ENCODE measurements around the gene SP140L.
"Not testable (repeated sequence)": the region's sequence is repeated elsewhere in the genome, so short reads cannot be mapped to it uniquely, and the experiment has no call there.

The SP140L gene

GRCh38 chr2:230422149-230422548, 95.2 kb downstream of the SP140L start:
- H3K4me1 ChIP-seq (ENCODE audit: control insufficient read depth, insufficient read depth, low read length), result no peaks in the 10 kb centered on the region
- H3K36me3 ChIP-seq (ENCODE audit: control insufficient read depth, insufficient read depth, low read length), result no peaks in the 10 kb centered on the region
- no peaks in the 10 kb centered on the region for H3K9me3 ChIP-seq (ENCODE audit: control insufficient read depth, insufficient read depth, low read length)
- no peak overlapping the region for H3K9ac ChIP-seq (ENCODE audit: low read depth, low read length)
- no peak overlapping the region for H3K4me3 ChIP-seq (ENCODE audit: low read depth, low read length)
- no peak overlapping the region for H3K27ac ChIP-seq (ENCODE audit: low read depth, low read length)
- no peaks in the 10 kb centered on the region for H3K27me3 ChIP-seq (ENCODE audit: control insufficient read depth, insufficient read depth, low read length)

DNA sequence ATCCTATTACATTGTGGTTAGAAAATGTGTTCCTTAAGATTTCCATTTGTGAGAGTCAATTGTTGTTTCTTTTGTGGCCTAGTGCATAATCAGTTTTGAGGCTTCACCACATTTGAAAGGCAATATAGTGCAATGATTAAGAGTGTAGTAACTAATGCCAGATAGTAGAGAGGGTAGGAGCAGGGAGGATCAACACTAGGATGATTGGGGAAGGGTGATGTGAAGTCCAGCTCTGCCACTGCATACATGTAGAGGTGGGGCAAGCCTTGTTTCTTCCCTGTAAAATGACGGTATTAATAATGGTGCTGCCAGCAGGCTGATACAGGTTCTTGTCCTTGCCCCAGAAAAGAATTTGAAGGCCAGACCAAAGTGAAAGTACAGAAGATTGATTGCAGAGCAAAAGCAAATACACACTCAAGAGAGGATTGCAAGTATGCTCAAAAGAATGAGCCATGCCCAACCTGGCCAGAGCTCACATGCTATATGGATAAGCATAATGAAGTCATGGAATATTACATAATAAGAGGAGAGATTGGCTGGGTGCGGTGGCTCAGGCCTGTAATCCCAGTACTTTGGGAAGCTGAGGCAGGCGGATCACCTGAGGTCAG, 97.0 kb downstream of the SP140L start:
- Histone ChIP-seq H3K27me3 (ENCODE audit: control insufficient read depth, insufficient read depth, low read length) (no peaks in the 10 kb centered on the region), H3K4me1 (ENCODE audit: control insufficient read depth, insufficient read depth, low read length) (no peaks in the 10 kb centered on the region), H3K9me3 (ENCODE audit: control insufficient read depth, insufficient read depth, low read length) (no peaks in the 10 kb centered on the region), H3K36me3 (ENCODE audit: control insufficient read depth, insufficient read depth, low read length) (no peaks in the 10 kb centered on the region), H3K4me3 (ENCODE audit: low read depth, low read length) (no peak overlapping the region), H3K27ac (ENCODE audit: low read depth, low read length) (no peak overlapping the region), H3K9ac (ENCODE audit: low read depth, low read length) (no peak overlapping the region)

GRCh38 chr2:230425377-230425776, 98.4 kb downstream of the SP140L start:
- H3K4me3 ChIP-seq (ENCODE audit: low read depth, low read length), result no peak overlapping the region
- no peaks in the 10 kb centered on the region for H3K4me1 ChIP-seq (ENCODE audit: control insufficient read depth, insufficient read depth, low read length)
- no peak overlapping the region for H3K27ac ChIP-seq (ENCODE audit: low read depth, low read length)
- no peaks in the 10 kb centered on the region for H3K36me3 ChIP-seq (ENCODE audit: control insufficient read depth, insufficient read depth, low read length)
- no peaks in the 10 kb centered on the region for H3K9me3 ChIP-seq (ENCODE audit: control insufficient read depth, insufficient read depth, low read length)
- H3K9ac ChIP-seq (ENCODE audit: low read depth, low read length), result no peak overlapping the region
- H3K27me3 ChIP-seq (ENCODE audit: control insufficient read depth, insufficient read depth, low read length), result no peaks in the 10 kb centered on the region

DNA sequence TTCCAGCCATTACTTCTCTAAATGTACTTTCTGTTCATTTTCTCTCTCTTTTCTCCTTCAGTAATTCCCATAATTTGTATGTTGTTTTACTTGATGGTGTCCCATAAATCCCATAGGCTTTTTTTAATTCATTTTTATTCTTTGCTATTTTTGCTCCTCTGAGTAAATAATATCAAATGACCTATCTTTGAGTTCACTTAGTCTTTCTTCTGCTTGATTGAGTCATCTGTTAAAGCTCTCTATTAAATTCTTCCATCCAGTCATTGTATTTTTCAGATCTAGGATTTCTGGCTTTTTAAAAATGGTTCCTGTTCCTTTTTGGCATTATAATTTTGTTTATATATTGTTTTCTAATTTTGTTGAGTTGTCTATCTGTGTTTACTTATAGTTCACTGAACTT, 102.5 kb downstream of the SP140L start:
- H3K9ac ChIP-seq (ENCODE audit: low read depth, low read length), result no peak overlapping the region
- H3K4me1 ChIP-seq (ENCODE audit: control insufficient read depth, insufficient read depth, low read length), result no peaks in the 10 kb centered on the region
- H3K27ac ChIP-seq (ENCODE audit: low read depth, low read length), result no peak overlapping the region
- no peak overlapping the region for H3K4me3 ChIP-seq (ENCODE audit: low read depth, low read length)
- H3K36me3 ChIP-seq (ENCODE audit: control insufficient read depth, insufficient read depth, low read length), result no peaks in the 10 kb centered on the region
- no peaks in the 10 kb centered on the region for H3K9me3 ChIP-seq (ENCODE audit: control insufficient read depth, insufficient read depth, low read length)
- no peaks in the 10 kb centered on the region for H3K27me3 ChIP-seq (ENCODE audit: control insufficient read depth, insufficient read depth, low read length)

DNA sequence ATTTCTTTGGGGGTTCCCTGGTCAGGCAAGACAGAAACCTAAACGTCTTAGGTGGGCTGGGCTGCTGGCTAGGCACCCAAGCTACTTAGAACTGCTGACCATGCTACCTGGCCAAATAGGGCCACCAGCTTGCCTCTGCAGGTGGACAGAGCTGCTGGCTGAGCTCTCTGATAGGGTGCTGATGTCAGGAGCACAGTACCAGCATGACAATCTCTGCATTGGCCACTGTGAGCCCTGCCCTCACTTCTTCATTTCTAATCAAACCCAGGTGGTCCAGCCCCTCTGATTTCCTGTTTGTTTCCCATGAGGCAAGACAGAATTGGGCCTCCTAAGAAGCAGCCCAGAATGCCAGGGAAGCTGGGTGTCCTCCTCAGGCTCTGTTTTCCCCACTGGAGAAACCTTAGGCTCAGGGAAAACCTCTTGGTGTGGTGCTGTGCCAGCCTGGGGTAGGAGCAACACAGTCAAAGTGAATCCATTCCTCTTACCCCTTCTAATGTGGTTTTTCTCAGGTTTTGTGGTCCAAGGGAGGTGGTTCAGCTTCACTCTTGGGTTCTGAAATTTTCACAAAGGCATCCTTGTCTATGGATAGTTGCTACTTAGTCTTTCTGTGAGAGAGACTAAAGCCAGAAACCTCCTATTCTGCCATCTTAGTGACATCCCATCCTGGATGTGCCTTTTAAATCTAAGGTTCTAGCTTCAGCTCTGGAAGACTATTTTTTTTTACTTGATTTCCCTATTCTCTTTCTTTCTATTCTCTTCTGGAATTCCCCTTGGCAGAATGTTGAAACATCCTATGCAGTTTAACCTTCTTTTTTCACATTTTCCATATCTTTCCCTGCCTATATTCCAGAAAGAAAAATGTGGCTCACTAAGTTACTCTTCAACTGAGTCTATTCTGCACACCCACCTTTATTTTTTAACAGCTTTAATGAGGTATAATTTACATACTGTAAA, 104.2 kb downstream of the SP140L start:
- Histone ChIP-seq H3K9me3 (ENCODE audit: control insufficient read depth, insufficient read depth, low read length) (no peaks in the 10 kb centered on the region), H3K36me3 (ENCODE audit: control insufficient read depth, insufficient read depth, low read length) (no peaks in the 10 kb centered on the region)

GRCh38 chr2:230434677-230435324, 107.8 kb downstream of the SP140L start:
- H3K36me3 ChIP-seq (ENCODE audit: control insufficient read depth, insufficient read depth, low read length), result no peaks in the 10 kb centered on the region
- H3K9me3 ChIP-seq (ENCODE audit: control insufficient read depth, insufficient read depth, low read length), result no peaks in the 10 kb centered on the region
- no peaks in the 10 kb centered on the region for H3K4me1 ChIP-seq (ENCODE audit: control insufficient read depth, insufficient read depth, low read length)
- no peak overlapping the region for H3K27ac ChIP-seq (ENCODE audit: low read depth, low read length)
- H3K27me3 ChIP-seq (ENCODE audit: control insufficient read depth, insufficient read depth, low read length), result no peaks in the 10 kb centered on the region
- no peak overlapping the region for H3K4me3 ChIP-seq (ENCODE audit: low read depth, low read length)
- H3K9ac ChIP-seq (ENCODE audit: low read depth, low read length), result no peak overlapping the region

More for the DNA sequence above, 104.2 kb downstream of the SP140L start:
- no peak overlapping the region for H3K4me3 ChIP-seq (ENCODE audit: low read depth, low read length)
- no peaks in the 10 kb centered on the region for H3K4me1 ChIP-seq (ENCODE audit: control insufficient read depth, insufficient read depth, low read length)
- H3K27ac ChIP-seq (ENCODE audit: low read depth, low read length), result no peak overlapping the region
- no peaks in the 10 kb centered on the region for H3K27me3 ChIP-seq (ENCODE audit: control insufficient read depth, insufficient read depth, low read length)
- H3K9ac ChIP-seq (ENCODE audit: low read depth, low read length), result no peak overlapping the region

GRCh38 chr2:230435431-230435830, 108.4 kb downstream of the SP140L start:
- Histone ChIP-seq H3K36me3 (ENCODE audit: control insufficient read depth, insufficient read depth, low read length) (no peaks in the 10 kb centered on the region), H3K4me3 (ENCODE audit: low read depth, low read length) (no peak overlapping the region)

DNA sequence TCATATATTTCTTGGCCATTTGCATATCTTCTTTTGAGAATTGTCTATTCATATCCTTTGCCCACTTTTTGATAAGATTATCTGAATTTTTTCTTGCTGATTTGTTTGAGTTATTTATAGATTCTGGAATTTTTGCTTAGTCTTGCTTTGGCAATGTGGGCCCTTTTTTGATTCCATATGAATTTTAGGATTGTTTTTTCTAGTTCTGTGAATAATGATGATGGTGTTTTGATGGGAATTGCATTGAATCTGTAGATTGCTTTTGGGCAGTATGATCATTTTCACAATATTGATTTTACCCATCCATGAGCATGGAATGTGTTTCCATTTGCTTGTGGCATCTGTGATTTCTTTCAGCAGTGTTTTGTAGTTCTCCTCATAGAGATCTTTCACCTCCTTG, 112.1 kb downstream of the SP140L start:
- H3K27ac ChIP-seq (ENCODE audit: low read depth, low read length); H3K27me3 ChIP-seq (ENCODE audit: control insufficient read depth, insufficient read depth, low read length); H3K4me1 ChIP-seq (ENCODE audit: control insufficient read depth, insufficient read depth, low read length); H3K9ac ChIP-seq (ENCODE audit: low read depth, low read length); H3K36me3 ChIP-seq (ENCODE audit: control insufficient read depth, insufficient read depth, low read length); H3K4me3 ChIP-seq (ENCODE audit: low read depth, low read length); H3K9me3 ChIP-seq (ENCODE audit: control insufficient read depth, insufficient read depth, low read length): not testable (repeated sequence)

More at GRCh38 chr2:230435431-230435830, 108.4 kb downstream of the SP140L start:
- Histone ChIP-seq H3K27ac (ENCODE audit: low read depth, low read length) (no peak overlapping the region), H3K9ac (ENCODE audit: low read depth, low read length) (no peak overlapping the region), H3K9me3 (ENCODE audit: control insufficient read depth, insufficient read depth, low read length) (no peaks in the 10 kb centered on the region), H3K4me1 (ENCODE audit: control insufficient read depth, insufficient read depth, low read length) (no peaks in the 10 kb centered on the region), H3K27me3 (ENCODE audit: control insufficient read depth, insufficient read depth, low read length) (no peaks in the 10 kb centered on the region)

GRCh38 chr2:230439590-230439989, 112.6 kb downstream of the SP140L start:
- Histone ChIP-seq H3K9ac (ENCODE audit: low read depth, low read length) (no peak overlapping the region), H3K4me1 (ENCODE audit: control insufficient read depth, insufficient read depth, low read length) (no peaks in the 10 kb centered on the region), H3K27ac (ENCODE audit: low read depth, low read length) (no peak overlapping the region), H3K4me3 (ENCODE audit: low read depth, low read length) (no peak overlapping the region), H3K9me3 (ENCODE audit: control insufficient read depth, insufficient read depth, low read length) (no peaks in the 10 kb centered on the region), H3K27me3 (ENCODE audit: control insufficient read depth, insufficient read depth, low read length) (no peaks in the 10 kb centered on the region), H3K36me3 (ENCODE audit: control insufficient read depth, insufficient read depth, low read length) (no peaks in the 10 kb centered on the region)

DNA sequence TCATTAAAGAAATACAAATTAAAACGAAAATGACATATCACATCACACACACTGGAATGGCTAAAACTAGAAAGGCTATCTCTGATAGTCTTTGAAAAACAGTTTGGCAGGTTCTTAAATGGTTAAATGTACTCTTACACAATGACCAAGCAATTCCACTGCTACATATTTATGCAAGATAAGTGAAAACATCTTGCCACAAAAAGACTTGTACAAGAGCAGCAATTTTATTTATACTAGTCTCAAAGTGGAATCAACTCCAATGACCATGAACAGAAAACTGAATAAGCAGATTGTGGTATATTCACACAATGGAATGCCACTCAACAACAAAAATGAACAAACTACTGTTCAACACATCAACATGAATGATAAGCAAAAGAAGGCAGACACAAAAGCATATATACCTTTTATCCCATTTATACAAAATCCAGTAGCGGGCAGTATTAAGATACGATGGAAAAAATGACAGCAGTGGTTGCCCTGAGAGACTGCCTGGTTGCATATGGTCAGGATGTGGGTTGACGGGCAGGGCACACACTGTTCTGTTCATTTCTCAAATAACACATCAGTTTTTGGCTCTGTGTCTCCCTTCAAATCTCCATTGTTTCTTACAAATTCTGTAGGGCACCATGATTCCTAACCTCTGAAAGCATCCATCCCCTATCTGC, 114.4 kb downstream of the SP140L start:
- no peaks in the 10 kb centered on the region for H3K36me3 ChIP-seq (ENCODE audit: control insufficient read depth, insufficient read depth, low read length)
- no peaks in the 10 kb centered on the region for H3K27me3 ChIP-seq (ENCODE audit: control insufficient read depth, insufficient read depth, low read length)
- H3K9me3 ChIP-seq (ENCODE audit: control insufficient read depth, insufficient read depth, low read length), result no peaks in the 10 kb centered on the region
- no peak overlapping the region for H3K27ac ChIP-seq (ENCODE audit: low read depth, low read length)
- no peak overlapping the region for H3K4me3 ChIP-seq (ENCODE audit: low read depth, low read length)
- no peak overlapping the region for H3K9ac ChIP-seq (ENCODE audit: low read depth, low read length)
- H3K4me1 ChIP-seq (ENCODE audit: control insufficient read depth, insufficient read depth, low read length), result no peaks in the 10 kb centered on the region

Data from HUES48 (cell line).